Smooth muscle cell (in vitro differentiated cells): ENCODE results near the gene SNX2. TPM values are rescaled to one million over a fixed set of nuclear protein-coding genes. Genes with fewer than 3 reads are reported as not detected.
A peak's percentile ranks its signal among the peaks of the same experiment; 100 is the strongest.
"Not testable (repeated sequence)": the region's sequence is repeated elsewhere in the genome, so short reads cannot be mapped to it uniquely, and the experiment has no call there.

ENCODE experiments used
- DNase-seq: peaks from one replicate; lab custom pipeline; 2025; ENCODE audit not compliant: unreplicated experiment; lab: John Stamatoyannopoulos, UW
- H2AFZ ChIP-seq: fragments of 200-600 bp; sonication (generic); 2 replicates; pipeline ENCODE4 v1.6.0; 2016; ENCODE audit warnings: antibody characterized with exemption, low read depth, mild to moderate bottlenecking
- H3F3A ChIP-seq: fragments of 200-600 bp; sonication (generic); 2 replicates; pipeline ENCODE4 v1.6.0; 2017; ENCODE audit warnings: antibody characterized with exemption, low read depth
- H3K27ac ChIP-seq: fragments of 200-600 bp; sonication (generic); 2 replicates; pipeline ENCODE4 v1.5.1; 2016; ENCODE audit warnings: low read depth, mild to moderate bottlenecking
- H3K27me3 ChIP-seq: fragments of 200-600 bp; sonication (generic); 2 replicates; pipeline ENCODE4 v1.6.1; 2016; ENCODE audit warnings: low read depth, mild to moderate bottlenecking
- H3K36me3 ChIP-seq: fragments of 200-600 bp; sonication (generic); 2 replicates; pipeline ENCODE4 v1.5.1; 2016; ENCODE audit warnings: low read depth
- H3K4me1 ChIP-seq: fragments of 200-600 bp; sonication (generic); 2 replicates; pipeline ENCODE4 v1.5.1; 2016; ENCODE audit warnings: low read depth
- H3K4me2 ChIP-seq: fragments of 200-600 bp; sonication (generic); 2 replicates; pipeline ENCODE4 v1.6.0; 2016; ENCODE audit warnings: mild to moderate bottlenecking
- H3K4me3 ChIP-seq: fragments of 200-600 bp; sonication (generic); 2 replicates; pipeline ENCODE4 v1.5.1; 2016; ENCODE audit warnings: mild to moderate bottlenecking
- H3K79me2 ChIP-seq: fragments of 200-600 bp; sonication (generic); 2 replicates; pipeline ENCODE4 v1.6.0; 2016; ENCODE audit warnings: low read depth, mild to moderate bottlenecking
- H3K9ac ChIP-seq: fragments of 200-600 bp; sonication (generic); 2 replicates; pipeline ENCODE4 v1.6.0; 2016; ENCODE audit warnings: low read depth
- H3K9me3 ChIP-seq: fragments of 200-600 bp; sonication (generic); replicated peaks from 2 replicates; pipeline ENCODE4 v1.5.1; 2016; ENCODE audit warnings: low read depth
- H4K20me1 ChIP-seq: fragments of 200-600 bp; sonication (generic); 2 replicates; pipeline ENCODE4 v1.6.0; 2016; ENCODE audit warnings: low read depth
- WGBS: methylation state at CpG from one replicate; pipeline ENCODE4 v1.1.7; 2016; ENCODE audit warnings: low lambda C conversion rate; 5-methylcytosine and 5-hydroxymethylcytosine counted together
- polyA plus RNA-seq: library from polyadenylated mRNA; unstranded; fragments of >200 nt; fragmentation: Nextera tagmentation; extraction: Ambion mirVana; gene quantifications from 2 replicates; pipeline ENCODE4 v1.2.1, GENCODE V29; 2016
- total RNA-seq: library from RNA; depleted of rRNA; stranded (reverse); fragments of >200 nt; gene quantifications from 2 replicates; pipeline ENCODE4 v1.2.3, GENCODE V29; 2014
- TF ChIP-seq, protein P1 (sequence below): fragments of 200-600 bp; sonication (generic); IDR thresholded peaks from 2 replicates; pipeline ENCODE4 v1.5.1; 2017; ENCODE audit warnings: borderline replicate concordance, mild to moderate bottlenecking, antibody characterized with exemption; ENCODE audit not compliant: insufficient read depth, poor library complexity, severe bottlenecking

Gene SNX2
- total and polyA plus RNA-seq, 2 experiments from 2014 or later, result 70.1 to 89.3 TPM

DNA sequence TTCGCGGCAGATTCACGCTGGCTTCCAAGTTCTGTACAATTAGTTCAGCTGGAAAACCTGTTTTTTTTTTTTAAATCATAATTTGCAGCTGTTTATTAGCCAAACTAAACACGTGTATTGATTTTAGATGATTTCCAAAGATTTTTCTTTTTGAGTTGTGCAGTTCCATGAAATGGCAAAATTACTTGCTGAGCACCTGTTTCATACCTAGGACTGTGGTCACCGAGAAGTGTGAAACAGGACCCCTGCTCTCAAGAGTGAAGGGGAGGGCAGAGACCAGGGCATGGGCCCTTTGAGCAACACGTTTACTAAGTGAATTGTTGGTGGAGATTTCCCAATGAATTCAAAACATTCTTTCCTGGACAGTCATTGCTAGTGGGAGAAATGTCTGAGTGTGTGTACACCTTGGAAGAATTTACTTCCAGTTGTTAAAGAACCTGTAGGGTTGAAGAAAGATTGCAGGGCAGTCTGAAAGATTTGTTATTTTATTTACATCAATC is 71.2 kb downstream of the SNX2 start:
- WGBS, result 3% methylated on average over 6 of the region's 6 CpGs
- H4K20me1 ChIP-seq, result no peaks in the 10 kb centered on the region
- peaks cover 23% of the 10 kb centered on the region for H3K4me1 ChIP-seq
- DNase-seq, result no peak
- peaks cover 4% of the 10 kb centered on the region for H3F3A ChIP-seq
- H3K27me3 ChIP-seq, result no peaks in the 10 kb centered on the region
- peak overlapping the region; percentile 89 for H3K9ac ChIP-seq
- peak overlapping the region; percentile 92 for H3K4me2 ChIP-seq
- no peaks in the 10 kb centered on the region for H3K9me3 ChIP-seq
- peaks cover 37% of the 10 kb centered on the region for H3K79me2 ChIP-seq
- H3K36me3 ChIP-seq, result no peaks in the 10 kb centered on the region
- peak overlapping the region; percentile 78 for H3K27ac ChIP-seq
- peak overlapping the region; percentile 87 for H2AFZ ChIP-seq
- H3K4me3 ChIP-seq, result peak overlapping the region; percentile 96
- TF ChIP-seq, protein P1, sequence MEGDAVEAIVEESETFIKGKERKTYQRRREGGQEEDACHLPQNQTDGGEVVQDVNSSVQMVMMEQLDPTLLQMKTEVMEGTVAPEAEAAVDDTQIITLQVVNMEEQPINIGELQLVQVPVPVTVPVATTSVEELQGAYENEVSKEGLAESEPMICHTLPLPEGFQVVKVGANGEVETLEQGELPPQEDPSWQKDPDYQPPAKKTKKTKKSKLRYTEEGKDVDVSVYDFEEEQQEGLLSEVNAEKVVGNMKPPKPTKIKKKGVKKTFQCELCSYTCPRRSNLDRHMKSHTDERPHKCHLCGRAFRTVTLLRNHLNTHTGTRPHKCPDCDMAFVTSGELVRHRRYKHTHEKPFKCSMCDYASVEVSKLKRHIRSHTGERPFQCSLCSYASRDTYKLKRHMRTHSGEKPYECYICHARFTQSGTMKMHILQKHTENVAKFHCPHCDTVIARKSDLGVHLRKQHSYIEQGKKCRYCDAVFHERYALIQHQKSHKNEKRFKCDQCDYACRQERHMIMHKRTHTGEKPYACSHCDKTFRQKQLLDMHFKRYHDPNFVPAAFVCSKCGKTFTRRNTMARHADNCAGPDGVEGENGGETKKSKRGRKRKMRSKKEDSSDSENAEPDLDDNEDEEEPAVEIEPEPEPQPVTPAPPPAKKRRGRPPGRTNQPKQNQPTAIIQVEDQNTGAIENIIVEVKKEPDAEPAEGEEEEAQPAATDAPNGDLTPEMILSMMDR, result no peak

DNA sequence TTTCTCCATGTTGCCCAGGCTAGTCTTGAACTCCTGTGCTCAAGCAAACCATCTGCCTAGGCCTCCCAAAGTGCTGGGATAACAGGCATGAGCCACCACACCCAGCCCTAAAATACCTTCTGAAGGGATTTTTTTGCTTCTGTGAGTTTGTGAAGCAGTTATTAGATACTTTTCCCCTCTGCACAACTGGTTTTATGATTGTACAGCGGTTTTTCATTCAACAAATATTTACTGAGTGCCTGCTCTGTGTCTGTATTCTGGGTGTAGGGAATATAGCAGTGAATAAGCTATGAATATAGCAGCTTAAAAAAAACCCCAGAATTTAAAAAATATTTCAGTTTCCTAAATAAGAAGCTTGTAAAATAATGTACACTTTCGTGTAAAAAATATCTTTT is 72.8 kb downstream of the SNX2 start:
- H3K4me3 ChIP-seq, result no peak overlapping the region
- WGBS, result 75% methylated on average over 2 of the region's 2 CpGs

DNA sequence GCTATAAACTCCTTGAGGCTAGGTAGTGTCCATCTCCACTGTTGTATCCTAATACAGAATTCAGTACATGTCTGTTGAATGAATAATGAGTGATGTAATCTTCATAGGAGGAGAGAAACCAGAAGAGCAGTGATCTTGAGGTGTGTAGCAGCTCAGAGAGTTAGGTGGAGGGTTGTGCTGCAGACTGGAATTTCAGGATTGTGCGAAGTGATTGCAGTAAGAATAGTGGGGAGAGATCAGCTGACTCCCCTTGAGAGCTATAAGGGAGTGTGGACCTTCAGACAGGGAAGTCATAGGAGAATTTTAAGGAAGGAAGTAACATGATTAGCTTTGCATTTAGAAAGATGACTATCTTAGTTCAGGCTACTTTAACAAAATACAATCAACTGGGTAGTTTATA is 74.9 kb downstream of the SNX2 start:
- DNase-seq, result no peak
- H2AFZ ChIP-seq, result no peak overlapping the region
- H3K79me2 ChIP-seq, result peaks cover 62% of the 10 kb centered on the region
- H3K4me3 ChIP-seq, result no peak overlapping the region
- H3F3A ChIP-seq, result peaks cover 4% of the 10 kb centered on the region
- TF ChIP-seq, protein P1, result no peak
- H3K4me1 ChIP-seq, result peaks cover 16% of the 10 kb centered on the region
- no peaks in the 10 kb centered on the region for H4K20me1 ChIP-seq
- H3K27ac ChIP-seq, result peak overlapping the region; percentile 54
- H3K9me3 ChIP-seq, result no peaks in the 10 kb centered on the region
- no peak overlapping the region for H3K4me2 ChIP-seq
- WGBS, result 63% methylated on average over 1 of the region's 1 CpG
- H3K27me3 ChIP-seq, result no peaks in the 10 kb centered on the region
- H3K9ac ChIP-seq, result no peak overlapping the region
- no peaks in the 10 kb centered on the region for H3K36me3 ChIP-seq

More for the DNA sequence above, 72.8 kb downstream of the SNX2 start:
- H3K79me2 ChIP-seq, result peaks cover 52% of the 10 kb centered on the region
- peaks cover 4% of the 10 kb centered on the region for H3F3A ChIP-seq
- H3K4me1 ChIP-seq, result peaks cover 23% of the 10 kb centered on the region
- TF ChIP-seq, protein P1, result no peak
- H2AFZ ChIP-seq, result no peak overlapping the region
- peak overlapping the region; percentile 78 for H3K27ac ChIP-seq
- H3K9me3 ChIP-seq, result no peaks in the 10 kb centered on the region
- H3K27me3 ChIP-seq, result no peaks in the 10 kb centered on the region
- no peaks in the 10 kb centered on the region for H3K36me3 ChIP-seq
- H3K9ac ChIP-seq, result no peak overlapping the region
- H3K4me2 ChIP-seq, result peak overlapping the region; percentile 40
- H4K20me1 ChIP-seq, result no peaks in the 10 kb centered on the region
- no peak for DNase-seq

DNA sequence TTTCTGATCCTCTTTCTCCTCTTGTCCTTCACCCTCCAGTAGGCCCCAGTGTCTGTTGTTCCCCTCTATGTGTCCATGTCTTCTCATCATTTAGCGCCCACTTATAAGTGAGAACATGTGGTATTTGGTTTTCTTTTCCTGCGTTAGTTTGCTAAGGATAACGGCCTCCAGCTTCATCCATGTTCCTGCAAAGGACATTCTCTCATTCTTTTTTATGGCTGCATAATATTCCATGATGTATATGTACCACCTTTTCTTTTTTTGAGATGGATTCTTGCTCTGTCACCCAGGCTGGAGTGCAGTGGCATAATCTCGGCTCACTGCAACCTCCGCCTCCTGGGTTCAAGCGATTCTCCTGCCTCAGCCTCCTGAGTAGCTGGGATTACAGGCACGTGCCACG is 82.7 kb downstream of the SNX2 start:
- H2AFZ ChIP-seq, H3K27me3 ChIP-seq, H3K4me3 ChIP-seq, H3K27ac ChIP-seq, H3K4me2 ChIP-seq, H3K9me3 ChIP-seq, H3K36me3 ChIP-seq, H3K4me1 ChIP-seq, H3F3A ChIP-seq, DNase-seq, H3K9ac ChIP-seq: not testable (repeated sequence)
- H3K79me2 ChIP-seq, result peaks cover 79% of the 10 kb centered on the region
- H4K20me1 ChIP-seq, result peaks cover 23% of the 10 kb centered on the region
- WGBS, result 96% methylated on average over 8 of the region's 8 CpGs
